OCI-LY1 (cell line): ENCODE measurements around the gene PMS2.
"Not testable (repeated sequence)": the region's sequence is repeated elsewhere in the genome, so short reads cannot be mapped to it uniquely, and the experiment has no call there.

Experiments
- H2AFZ ChIP-seq: fragments of 200-600 bp; sonication (generic), shearing (Covaris generic); 2 replicates; pipeline ENCODE4 v1.6.0; 2014; ENCODE audit warnings: antibody characterized with exemption, mild to moderate bottlenecking, low read length
- H3F3A ChIP-seq: fragments of 200-600 bp; sonication (generic), shearing (Covaris generic); 2 replicates; pipeline ENCODE4 v1.6.0; 2014; ENCODE audit warnings: mild to moderate bottlenecking, antibody characterized with exemption, low read length, moderate library complexity; ENCODE audit not compliant: insufficient read depth
- H3K27ac ChIP-seq: fragments of 200-600 bp; sonication (generic); 2 replicates; pipeline ENCODE4 v1.5.1; 2014; ENCODE audit warnings: low read length, mixed run types, mild to moderate bottlenecking, low read depth; ENCODE audit not compliant: poor library complexity, severe bottlenecking
- H3K27me3 ChIP-seq: fragments of 200-600 bp; sonication (generic); 2 replicates; pipeline ENCODE4 v1.6.0; 2014; ENCODE audit warnings: antibody characterized with exemption, mild to moderate bottlenecking, low read length, moderate library complexity; ENCODE audit not compliant: insufficient read depth
- H3K36me3 ChIP-seq: fragments of 200-600 bp; sonication (generic); 2 replicates; pipeline ENCODE4 v1.6.1; 2014; ENCODE audit warnings: mild to moderate bottlenecking, antibody characterized with exemption, low read length, moderate library complexity, mixed read lengths; ENCODE audit not compliant: insufficient read depth
- H3K4me1 ChIP-seq: fragments of 200-600 bp; sonication (generic); 2 replicates; pipeline ENCODE4 v1.5.1; 2014; ENCODE audit warnings: mild to moderate bottlenecking, low read length, moderate library complexity; ENCODE audit not compliant: insufficient read depth, severe bottlenecking
- H3K4me2 ChIP-seq: fragments of 200-600 bp; sonication (generic), shearing (Covaris generic); 2 replicates; pipeline ENCODE4 v1.6.1; 2014; ENCODE audit warnings: low read length
- H3K4me3 ChIP-seq: fragments of 200-600 bp; sonication (generic); 2 replicates; pipeline ENCODE4 v1.5.1; 2014; ENCODE audit warnings: low read length, low read depth, mild to moderate bottlenecking, mixed read lengths; ENCODE audit not compliant: poor library complexity, severe bottlenecking
- H3K79me2 ChIP-seq: fragments of 200-600 bp; shearing (Covaris generic); 2 replicates; pipeline ENCODE4 v1.6.1; 2016; ENCODE audit warnings: mixed run types, low read length, mixed read lengths; ENCODE audit not compliant: insufficient read depth
- H3K9ac ChIP-seq: fragments of 200-600 bp; sonication (generic), shearing (Covaris generic); 2 replicates; pipeline ENCODE4 v1.6.1; 2014; ENCODE audit warnings: mild to moderate bottlenecking, low read length, mixed read lengths
- H3K9me2 ChIP-seq: fragments of 200-600 bp; sonication (generic), shearing (Covaris generic); 2 replicates; pipeline ENCODE4 v1.6.1; 2014; ENCODE audit warnings: low read depth, mild to moderate bottlenecking, low read length, mixed read lengths
- H3K9me3 ChIP-seq: fragments of 200-600 bp; shearing (Covaris generic); 2 replicates; pipeline ENCODE4 v1.6.1; 2014; ENCODE audit warnings: low read length, mixed read lengths
- H4K20me1 ChIP-seq: fragments of 200-600 bp; sonication (generic), shearing (Covaris generic); 2 replicates; pipeline ENCODE4 v1.6.0; 2016; ENCODE audit warnings: mild to moderate bottlenecking, low read length; ENCODE audit not compliant: insufficient read depth

Gene PMS2

GRCh38 chr7:5924180-5924579, 84.7 kb downstream of the PMS2 start:
- H3K27me3 ChIP-seq, H3K27ac ChIP-seq, H2AFZ ChIP-seq, H3K79me2 ChIP-seq, H3K36me3 ChIP-seq, H3K4me2 ChIP-seq, H3F3A ChIP-seq, H3K9ac ChIP-seq, H3K4me3 ChIP-seq, H4K20me1 ChIP-seq, H3K9me3 ChIP-seq, H3K4me1 ChIP-seq, H3K9me2 ChIP-seq: not testable (repeated sequence)
